GM12873 (cell line): ENCODE measurements around the gene MRPS25.

Source experiments
- CTCF ChIP-seq: IDR thresholded peaks from 2 replicates; pipeline ENCODE4 v1.5.1; 2012; ENCODE audit warnings: low read depth, mild to moderate bottlenecking, moderate library complexity, low read length, control low read depth; ENCODE audit not compliant: insufficient read depth; ENCODE audit errors: missing control alignments

The MRPS25 gene

GRCh38 chr3:15107075-15107947, 42.2 kb upstream of the MRPS25 start:
- no peak for TF ChIP-seq CTCF

GRCh38 chr3:15102836-15103235, 37.7 kb upstream of the MRPS25 start:
- no peak for TF ChIP-seq CTCF

GRCh38 chr3:15102256-15102655, 37.1 kb upstream of the MRPS25 start:
- TF ChIP-seq CTCF, result no peak

- TF ChIP-seq CTCF, result no peak
Measured at GRCh38 chr3:15099364-15100098, 34.4 kb upstream of the MRPS25 start.

- TF ChIP-seq CTCF, result no peak
Measured at GRCh38 chr3:15098503-15099363, 33.6 kb upstream of the MRPS25 start, which contains the start of gene RBSN. TSS of gene RBSN (minus strand) at chr3:15099148. CDS start at chr3:15096120, 3,028 bp downstream.

GRCh38 chr3:15097891-15098290, 32.8 kb upstream of the MRPS25 start:
- no peak for TF ChIP-seq CTCF
